Sigmoid colon (tissue), 7 donors: ENCODE measurements around the gene TSPO2. TPM values are rescaled to one million over a fixed set of nuclear protein-coding genes. Genes with fewer than 3 reads are reported as not detected.

ENCODE experiments used
- DNase-seq: peaks from one replicate; pipeline ENCODE4 v3.0.0-alpha.2; 2019
- H3K27ac ChIP-seq, 4 donors: fragments of 200-600 bp; sonication (generic); one replicate each; pipeline ENCODE4 v1.5.1; 2016 to 2019; ENCODE audit warnings: mild to moderate bottlenecking in 1 of 4
- H3K27me3 ChIP-seq, 3 donors: fragments of 200-600 bp; sonication (generic); one replicate each; pipeline ENCODE4 v1.5.1; 2019; ENCODE audit warnings: mild to moderate bottlenecking in 1 of 3
- H3K36me3 ChIP-seq, 4 donors: fragments of 200-600 bp; sonication (generic); one replicate each; pipeline ENCODE4 v1.5.1; 2016 to 2019
- H3K4me1 ChIP-seq, 4 donors: fragments of 200-600 bp; sonication (generic); one replicate each; pipeline ENCODE4 v1.5.1; 2017 to 2019
- H3K4me3 ChIP-seq, 4 donors: fragments of 200-600 bp; sonication (generic); one replicate each; pipeline ENCODE4 v1.5.1; 2017 to 2019; ENCODE audit warnings: mild to moderate bottlenecking in 2 of 4, moderate library complexity in 1 of 4
- H3K9me3 ChIP-seq, 4 donors: fragments of 200-600 bp in 3 of 4; sonication (generic) in 3 of 4; one replicate each; pipeline versions ENCODE4 v1.5.1 to v1.6.1; 2013 to 2019
- CTCF ChIP-seq, 4 experiments: fragments of 450-650 bp in 3 of 4; fragments of 200-600 bp in 1 of 4; IDR thresholded peaks; one replicate each; pipeline ENCODE4 v1.5.1; 2016 to 2019; ENCODE audit warnings: antibody characterized with exemption in 4 of 4, mild to moderate bottlenecking in 3 of 4, moderate library complexity in 2 of 4
- EP300 ChIP-seq, 4 donors: sonication (generic); formaldehyde crosslinking; IDR thresholded peaks; one replicate each; pipeline ENCODE4 v1.6.1; 2017; ENCODE audit warnings: antibody characterized with exemption in 4 of 4
- POLR2A ChIP-seq, 2 donors: fragments of 450-650 bp; IDR thresholded peaks; one replicate each; pipeline ENCODE4 v1.6.1; 2016; ENCODE audit warnings: antibody characterized with exemption in 2 of 2, mild to moderate bottlenecking in 2 of 2, moderate library complexity in 2 of 2
- POLR2AphosphoS5 ChIP-seq, 4 donors: sonication (generic); formaldehyde crosslinking; IDR thresholded peaks; one replicate each; pipeline ENCODE4 v1.6.1; 2017; ENCODE audit warnings: antibody characterized with exemption in 4 of 4
- WGBS, 2 donors: extraction: QIAGEN DNeasy Blood & Tissue Kit; methylation state at CpG; one replicate each; pipeline ENCODE4 v1.1.7; 2013; 5-methylcytosine and 5-hydroxymethylcytosine counted together
- intact Hi-C: fragments of 100-400 bp; cut with DNase I; formaldehyde crosslinking; loops from one replicate; pipeline ENCODE4 v1.15.1; 2023
- polyA plus RNA-seq, 3 donors: library from polyadenylated mRNA; stranded (reverse); fragments of 200-250 nt; gene quantifications; one replicate each; pipeline ENCODE4 v1.2.3, GENCODE V29; 2013
- total RNA-seq, 4 donors: library from RNA; depleted of rRNA; stranded (reverse); fragments of >200 nt; gene quantifications; one replicate each; pipeline ENCODE4 v1.1.0, GENCODE V29; 2016
- donor health status: healthy with polysubstance abuse.
- donor health status: Bipolar disorder and iron deficiency.
- donor health status: healthy.

TSPO2 gene
- total and polyA plus RNA-seq, 7 donors, result 0.48 TPM; not detected in 6

GRCh38 chr6:41065550-41066026 is 23.3 kb downstream of the TSPO2 start:
- Histone ChIP-seq H3K27ac (no peak overlapping the region), H3K4me3 (no peak overlapping the region), H3K27me3 (no peaks in the 10 kb centered on the region), H3K4me1 (peaks cover 0 to 8% (median 3%) of the 10 kb centered on the region in 4 donors), H3K9me3 (no peaks in the 10 kb centered on the region), H3K36me3 (peaks cover 7 to 62% (median 9%) of the 10 kb centered on the region in 4 donors)
- TF ChIP-seq POLR2A (IDR thresholded peaks at IDR 0.05) (no peak), CTCF (IDR thresholded peaks at IDR 0.05) (no peak), EP300 (IDR thresholded peaks at IDR 0.05) (no peak), POLR2AphosphoS5 (IDR thresholded peaks at IDR 0.05) (no peak)
- intact Hi-C loops, result loop anchor here (2.0 to 10.0 kb wide), 4 partner anchors 37 to 1081 kb away; no protein-coding TSS in a partner anchor
- WGBS, 2 donors, result 21 to 78% methylated on average over 2 of the region's 2 CpGs
- DNase-seq, result no peak

- no peak for TF ChIP-seq EP300 (IDR thresholded peaks at IDR 0.05)
- no peak for TF ChIP-seq POLR2A (IDR thresholded peaks at IDR 0.05)
- TF ChIP-seq CTCF (IDR thresholded peaks at IDR 0.05), result peak; percentile 65 to 81 (median 72)
- no peak for TF ChIP-seq POLR2AphosphoS5 (IDR thresholded peaks at IDR 0.05)
- peak; percentile 83 for DNase-seq
- no peak overlapping the region for H3K4me3 ChIP-seq
- no peaks in the 10 kb centered on the region for H3K27me3 ChIP-seq
- 28 to 32% methylated on average over 3 of the region's 3 CpGs for WGBS, 2 donors
- no peaks in the 10 kb centered on the region for H3K9me3 ChIP-seq
- intact Hi-C loops, result loop anchor here (2.0 to 10.0 kb wide), 4 partner anchors 38 to 1082 kb away; no protein-coding TSS in a partner anchor
- H3K4me1 ChIP-seq, result peaks cover 0 to 15% (median 10%) of the 10 kb centered on the region in 4 donors
- H3K36me3 ChIP-seq, result peaks cover 6 to 54% (median 8%) of the 10 kb centered on the region in 4 donors
- no peak overlapping the region for H3K27ac ChIP-seq
Measured at GRCh38 chr6:41066867-41067304, 24.6 kb downstream of the TSPO2 start.

- DNase-seq, result no peak
- peak overlapping the region; percentile 78 to 96 (median 90) for H3K4me3 ChIP-seq
- no peaks in the 10 kb centered on the region for H3K9me3 ChIP-seq
- TF ChIP-seq CTCF (IDR thresholded peaks at IDR 0.05) (no peak), POLR2A (IDR thresholded peaks at IDR 0.05) (no peak), POLR2AphosphoS5 (IDR thresholded peaks at IDR 0.05) (peak in 1 of 4 donors; percentile 86), EP300 (IDR thresholded peaks at IDR 0.05) (no peak)
- no peaks in the 10 kb centered on the region for H3K27me3 ChIP-seq
- intact Hi-C loops, result loop anchor here (10.0 kb wide), 2 partner anchors 713 to 1957 kb away; partner anchors contain the start of genes PRICKLE4, SAYSD1 and TOMM6
- peaks cover 0 to 32% (median 27%) of the 10 kb centered on the region in 4 donors for H3K4me1 ChIP-seq
- peak overlapping the region; percentile 96 to 100 (median 99) for H3K27ac ChIP-seq
- H3K36me3 ChIP-seq, result peaks cover 0 to 23% (median 3%) of the 10 kb centered on the region in 4 donors
- WGBS, 2 donors, result 0 to 1% methylated on average over 16 of the region's 16 CpGs
Measured at GRCh38 chr6:41071501-41071922, 29.2 kb downstream of the TSPO2 start.

GRCh38 chr6:41071923-41072835 is 29.9 kb downstream of the TSPO2 start, which contains the start of gene OARD1:
Gene OARD1, minus strand, starts transcription at chr6:41072356. Its CDS starts 722 bp downstream, at chr6:41071634.
- H3K4me3 ChIP-seq, result peak within 1 kb of the TSS; percentile 78 to 96 (median 90)
- intact Hi-C loops, result loop anchor here (10.0 kb wide), 2 partner anchors 713 to 1957 kb away; partner anchors contain the start of genes PRICKLE4, SAYSD1 and TOMM6
- no peaks in the 10 kb centered on the region for H3K27me3 ChIP-seq
- whole genome bisulfite sequencing, 2 donors, result 0% methylated on average over 63 of the region's 63 CpGs
- DNase-seq, result peak; percentile 100
- H3K27ac ChIP-seq, result peak within 1 kb of the TSS; percentile 96 to 100 (median 99)
- no peaks in the 10 kb centered on the region for H3K9me3 ChIP-seq
- peaks cover 0 to 23% (median 3%) of the 10 kb centered on the region in 4 donors for H3K36me3 ChIP-seq
- peaks cover 0 to 32% (median 27%) of the 10 kb centered on the region in 4 donors for H3K4me1 ChIP-seq
- TF ChIP-seq POLR2A (IDR thresholded peaks at IDR 0.05) (peak; percentile 67 to 73), EP300 (IDR thresholded peaks at IDR 0.05) (peak in 1 of 4 donors; percentile 68), CTCF (IDR thresholded peaks at IDR 0.05) (peak in 1 of 4 experiments; percentile 23), POLR2AphosphoS5 (IDR thresholded peaks at IDR 0.05) (peak; percentile 78 to 87 (median 83))
